Ureter (tissue), 1 donor: Measurements from ENCODE around the gene DLG5. TPM values are rescaled to one million over a fixed set of nuclear protein-coding genes. Genes with fewer than 3 reads are reported as not detected.

Experiments
- DNase-seq: peaks from one replicate; pipeline ENCODE4 v3.0.0-alpha.2; 2020; ENCODE audit warnings: low spot score
- total RNA-seq: library from RNA; stranded (reverse); gene quantifications from one replicate; pipeline ENCODE4 v1.2.4, GENCODE V29; 2023
- donor health status: DM: yes; HTN: yes; CAD: no.

Gene DLG5
- total RNA-seq, 1 donor from 2014 or later, result 75.7 TPM

DNA sequence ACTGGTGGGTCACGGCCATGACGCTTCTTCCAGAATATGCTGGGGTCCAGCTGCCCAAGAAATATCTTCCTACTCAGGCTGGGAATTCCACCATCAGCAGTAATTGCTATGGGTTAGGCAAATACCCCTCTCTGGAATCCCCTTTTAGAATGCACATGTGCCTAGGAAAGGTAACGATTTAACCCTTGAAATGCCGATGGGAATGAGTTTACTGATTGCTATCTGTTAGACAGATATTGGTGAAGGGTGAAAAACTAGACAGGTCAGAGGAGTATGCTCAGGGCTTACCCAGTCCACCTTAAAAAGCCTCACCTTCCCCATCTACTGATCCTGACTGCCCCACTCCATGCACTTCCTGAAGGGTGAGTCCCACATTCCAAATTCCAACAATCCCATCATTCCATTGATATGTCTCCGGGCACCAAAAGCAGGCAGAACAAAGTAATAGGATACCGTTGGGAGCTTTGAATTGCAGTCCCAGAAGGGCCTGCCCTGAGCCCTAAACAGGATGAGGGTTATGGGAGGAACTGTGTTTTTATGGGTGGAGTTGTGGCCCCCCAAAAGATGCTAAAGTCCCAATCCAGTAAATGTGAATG is 59.3 kb downstream of the DLG5 start:
- DNase-seq, result no peak

GRCh38 chr10:77866598-77866997 is 60.0 kb downstream of the DLG5 start:
- no peak for DNase-seq

DNA sequence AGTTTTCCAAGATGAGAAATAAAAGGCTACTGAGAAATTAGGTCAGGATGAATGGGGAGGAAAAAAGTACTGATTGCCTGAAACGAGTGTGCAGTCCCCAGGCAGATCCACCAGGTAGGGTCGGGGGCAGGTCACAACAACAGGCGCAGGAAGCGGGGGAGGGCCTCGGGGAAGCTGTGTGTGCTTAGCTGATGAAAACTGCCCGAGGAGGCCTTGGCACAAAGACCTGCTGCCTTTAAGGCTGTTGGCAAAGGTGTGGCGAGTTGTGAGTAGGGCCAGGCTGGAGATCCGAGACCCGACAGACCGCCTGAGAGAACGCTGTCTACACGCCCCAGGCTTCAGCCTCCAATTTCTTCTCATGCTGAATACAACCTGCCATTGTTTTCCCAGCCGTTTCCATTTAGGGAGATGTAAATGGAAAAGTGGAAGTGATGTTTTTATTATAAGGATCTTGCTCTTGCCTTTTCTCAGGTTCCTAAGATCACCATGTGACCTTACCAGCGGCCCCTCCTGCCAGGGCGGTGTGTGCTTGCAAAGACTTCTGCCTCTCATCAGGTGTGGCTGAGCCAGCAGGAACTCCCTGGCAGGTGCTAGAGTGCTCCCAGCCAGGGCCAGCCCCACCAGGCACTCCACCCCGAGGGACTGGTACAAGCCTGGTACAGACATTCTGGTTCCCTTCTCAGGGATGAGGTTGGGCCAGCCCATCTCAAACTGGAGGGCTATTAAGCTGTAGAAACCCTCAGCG is 60.8 kb downstream of the DLG5 start:
- no peak for DNase-seq

DNA sequence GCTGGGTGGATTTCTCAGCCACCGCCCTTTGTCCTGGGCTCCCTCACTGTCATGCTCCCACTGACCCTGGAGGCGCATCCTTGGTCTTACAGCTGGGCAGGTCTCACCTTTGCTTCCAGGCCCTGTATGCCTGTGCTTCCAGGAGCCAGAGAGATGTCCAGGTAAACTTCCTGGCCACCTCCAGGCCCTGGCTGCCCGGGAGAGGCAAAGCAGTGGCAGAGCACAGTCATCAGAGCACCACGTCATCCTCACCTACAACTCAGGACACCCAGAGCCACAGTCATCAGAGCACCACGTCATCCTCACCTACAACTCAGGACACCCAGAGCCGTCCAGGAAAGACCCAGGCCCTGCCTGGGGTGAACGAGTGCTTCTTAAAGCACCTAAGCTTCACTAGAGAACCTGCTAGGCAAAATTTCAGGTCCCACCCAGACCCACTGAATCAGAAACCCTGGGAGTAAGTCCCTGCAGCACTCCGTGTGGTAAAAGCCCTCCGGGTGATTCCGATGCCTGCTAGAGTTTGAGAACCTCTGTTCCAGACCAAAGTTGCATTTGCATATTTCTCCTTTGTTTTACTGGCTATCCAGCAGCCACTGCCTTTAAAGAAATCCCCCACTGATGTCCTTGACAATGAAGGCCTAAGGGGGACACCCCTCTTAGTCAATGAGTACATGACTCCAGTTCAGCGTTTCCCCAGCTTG is 62.3 kb downstream of the DLG5 start:
- DNase-seq, result no peak

- DNase-seq, result no peak
Measured at GRCh38 chr10:77863446-77863845, 63.1 kb downstream of the DLG5 start.

DNA sequence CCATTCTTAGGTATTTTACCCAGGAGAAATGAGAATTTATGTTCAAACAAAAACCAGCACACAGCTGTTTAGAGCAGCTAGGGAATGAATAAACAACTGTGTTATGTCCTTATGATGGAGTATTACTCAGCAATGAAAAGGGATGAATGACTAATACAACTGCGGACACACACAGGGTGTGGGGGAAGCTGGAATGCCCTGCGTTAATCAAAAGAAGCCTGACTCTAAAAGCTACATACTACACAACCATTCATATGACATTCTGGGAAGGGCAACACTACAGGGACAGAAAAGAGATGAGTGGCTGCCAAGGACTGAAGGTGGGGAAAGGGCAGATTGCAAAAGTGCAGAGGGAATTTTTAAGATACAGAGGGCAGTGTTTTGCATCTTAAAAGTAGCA is 64.0 kb downstream of the DLG5 start:
- DNase-seq, result no peak

DNA sequence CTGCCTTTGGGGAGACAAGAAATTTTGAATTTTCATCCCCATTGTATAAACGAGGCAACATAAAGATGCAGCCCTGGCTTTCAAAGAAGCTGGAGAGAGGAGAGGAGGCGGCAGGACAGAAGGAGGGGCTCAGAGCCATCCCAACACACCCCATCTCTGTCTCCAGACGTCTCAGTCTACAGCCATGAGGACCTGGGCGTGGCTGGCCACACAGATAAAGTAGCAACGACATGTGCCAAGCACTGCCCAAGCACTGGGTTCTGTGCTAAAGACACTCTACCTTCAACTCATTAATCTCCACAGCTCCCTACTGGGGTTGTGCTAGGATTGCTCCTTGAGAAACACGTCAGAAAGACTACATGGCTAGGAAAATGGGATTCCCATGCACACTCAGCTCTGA is 65.2 kb downstream of the DLG5 start:
- no peak for DNase-seq

DNA sequence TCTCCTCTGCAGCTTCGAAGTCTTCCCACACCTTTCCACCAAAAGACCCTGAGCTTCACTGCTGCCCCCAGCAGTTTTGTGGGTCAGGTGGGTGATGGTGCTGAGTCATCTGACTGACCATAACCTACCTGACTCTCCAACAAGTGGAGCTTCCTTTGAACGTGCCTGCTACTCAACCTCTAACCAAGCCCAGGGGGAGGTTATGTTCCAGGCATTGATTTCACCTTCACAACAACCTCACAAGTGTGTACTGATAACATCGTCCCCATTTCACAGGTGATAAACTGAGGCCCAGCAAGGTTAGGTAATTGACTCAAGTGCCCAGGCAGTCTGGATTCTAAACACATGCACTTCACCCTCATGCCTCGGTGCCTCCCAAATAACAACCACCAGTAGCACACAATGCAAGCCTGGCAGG is 66.7 kb downstream of the DLG5 start:
- DNase-seq, result no peak

DNA sequence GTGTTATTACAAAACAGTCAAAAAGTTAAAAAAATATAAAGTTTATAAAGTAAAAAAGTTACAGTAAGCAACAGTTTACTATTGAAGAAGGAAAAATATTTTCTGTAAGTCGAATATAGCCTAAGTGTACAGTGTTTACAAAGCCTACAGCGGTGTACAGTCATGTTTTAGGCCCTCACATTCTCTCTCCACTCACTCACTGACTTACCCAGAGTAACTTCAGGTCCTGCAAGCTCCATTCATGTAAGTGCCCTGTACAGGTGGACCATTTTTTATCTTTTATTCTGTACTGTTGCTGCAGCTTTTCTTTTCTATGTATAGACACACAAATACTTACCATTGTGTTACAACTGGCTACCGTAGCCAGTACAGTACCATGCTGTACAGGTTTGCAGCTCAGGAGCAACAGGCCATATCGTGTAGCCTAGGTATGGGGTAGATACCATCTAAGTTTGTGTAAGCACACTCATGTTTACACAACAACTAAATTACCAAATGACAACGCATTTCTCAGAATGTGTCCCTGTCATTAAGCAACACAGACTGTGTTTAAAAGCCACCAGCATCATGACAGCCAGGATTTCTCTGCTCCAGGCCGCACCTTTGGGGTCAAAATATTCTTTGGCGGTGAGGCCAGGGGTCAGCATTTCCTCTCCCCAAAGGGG is 67.2 kb downstream of the DLG5 start:
- DNase-seq, result no peak

DNA sequence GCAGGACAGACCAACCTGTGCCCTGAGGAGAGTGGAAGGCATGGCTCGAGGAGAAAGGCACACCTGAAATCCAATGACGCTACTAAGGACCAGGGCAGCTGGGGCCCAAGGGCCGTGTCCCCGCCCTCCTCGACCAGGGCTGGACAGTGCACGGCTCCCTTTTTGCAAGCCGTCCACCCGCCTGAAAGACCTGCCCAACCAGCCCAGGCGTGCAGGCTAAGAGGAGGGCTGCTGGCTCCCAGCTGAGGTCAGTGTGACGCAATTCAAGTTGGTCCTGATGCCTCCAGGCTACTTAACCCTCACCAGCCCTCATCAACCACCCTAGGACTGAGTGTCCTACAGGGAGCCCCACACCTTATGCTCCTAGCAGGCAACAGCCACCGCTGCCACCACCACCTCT is 69.3 kb downstream of the DLG5 start:
- no peak for DNase-seq

DNA sequence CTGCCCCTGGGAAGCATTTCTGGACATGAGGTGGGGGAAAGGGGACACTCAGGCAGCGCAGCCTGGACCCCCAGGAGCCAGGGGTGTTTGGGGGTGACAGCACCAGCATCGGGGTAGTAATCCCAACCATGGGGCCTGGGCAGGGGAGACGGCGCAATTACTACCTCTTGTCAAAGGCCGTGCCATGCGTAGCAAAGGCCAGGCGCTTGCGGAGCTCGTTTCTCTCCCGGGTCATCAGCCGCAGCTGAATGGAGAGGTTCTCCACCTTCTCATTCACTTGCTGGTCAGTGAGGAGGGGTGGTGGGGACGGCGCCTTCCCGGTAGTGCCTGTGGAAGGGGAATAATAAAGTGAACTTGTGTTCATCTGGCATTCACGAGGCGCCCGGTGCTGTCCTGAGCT is 70.0 kb downstream of the DLG5 start:
- no peak for DNase-seq

DNA sequence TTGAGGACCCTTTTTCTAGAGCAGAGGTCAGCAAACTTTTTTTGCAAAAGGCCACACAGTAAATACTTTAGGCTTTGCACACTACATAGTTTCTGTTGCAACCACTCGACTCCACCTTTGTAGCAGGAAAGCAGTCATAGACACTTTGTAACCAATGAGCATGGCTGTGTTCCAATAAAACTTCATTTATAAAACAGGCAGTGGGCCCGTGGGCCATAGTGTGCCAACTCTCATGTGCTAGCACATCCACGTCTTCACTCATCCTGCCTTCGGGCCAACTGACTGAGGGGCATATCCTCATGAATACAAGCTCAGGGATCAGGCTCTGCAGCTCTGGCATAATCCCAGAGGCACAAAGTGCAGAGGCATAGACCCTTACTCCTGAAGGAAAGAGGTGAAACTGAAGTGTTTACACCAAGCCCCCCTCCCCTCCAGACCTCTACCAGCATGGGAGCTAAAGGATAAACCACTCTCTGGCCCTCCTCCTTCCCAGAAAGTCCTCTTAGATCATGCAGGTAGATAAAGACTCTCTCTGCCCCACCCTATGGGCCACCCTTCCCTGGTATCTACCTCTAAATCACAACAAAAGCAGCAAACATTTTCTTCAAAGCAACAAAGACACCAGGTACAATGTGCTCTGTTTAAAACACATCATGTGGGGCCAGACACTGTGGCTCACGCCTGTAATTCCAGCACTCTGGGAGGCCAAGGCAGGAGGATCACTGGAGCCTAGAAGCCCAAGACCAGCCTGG is 71.0 kb downstream of the DLG5 start:
- no peak for DNase-seq

GRCh38 chr10:77854115-77854514 is 72.4 kb downstream of the DLG5 start:
- DNase-seq, result no peak

DNA sequence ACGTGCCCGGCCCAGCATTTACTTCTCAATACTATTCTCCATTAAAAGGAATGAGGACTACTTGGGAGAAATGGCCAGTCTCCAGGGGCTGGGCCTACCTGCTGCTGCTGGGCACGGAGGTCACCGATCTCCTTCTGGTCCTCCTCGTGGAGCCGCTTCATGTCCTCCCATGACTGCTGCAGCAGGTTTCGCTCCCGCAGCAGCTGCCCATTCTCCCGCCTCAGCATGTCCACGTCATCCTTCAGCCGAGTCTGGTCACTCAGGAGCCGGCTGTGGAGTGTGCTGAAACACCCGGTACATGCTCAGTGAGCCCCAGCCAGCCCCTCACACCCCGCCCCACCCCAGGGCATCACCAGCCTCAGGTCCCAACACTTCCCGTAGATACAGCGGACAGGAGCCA is 73.3 kb downstream of the DLG5 start:
- DNase-seq, result no peak

DNA sequence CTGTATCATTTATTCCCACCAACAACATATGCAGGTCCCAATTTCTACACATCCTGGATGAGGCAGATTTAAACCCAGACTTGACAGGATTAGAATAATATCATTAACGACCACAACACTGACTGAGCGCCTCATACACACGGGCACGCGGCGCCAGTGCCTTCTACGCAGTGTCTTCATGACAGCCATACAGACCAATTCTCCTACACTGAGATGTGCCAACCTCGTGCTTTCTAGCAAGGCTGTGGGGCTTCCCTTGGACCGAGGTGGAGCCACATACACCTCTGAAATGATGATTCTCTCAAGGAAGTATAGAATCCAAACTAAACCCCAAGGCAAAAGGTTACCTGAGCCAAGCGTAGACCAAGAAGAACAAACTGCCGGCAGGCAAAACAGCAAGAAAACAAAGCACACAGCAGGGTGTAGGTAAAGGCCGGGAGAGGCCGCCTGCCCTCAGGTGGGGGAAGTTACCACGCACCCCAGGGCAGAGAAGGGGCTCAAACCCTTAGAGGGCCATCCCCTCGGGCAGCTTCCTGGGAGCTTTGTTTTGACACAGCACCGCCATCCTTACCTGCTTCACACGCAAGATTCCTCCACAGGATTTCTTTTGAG is 75.8 kb downstream of the DLG5 start:
- DNase-seq, result no peak

GRCh38 chr10:77849039-77849664 is 77.4 kb downstream of the DLG5 start:
- no peak for DNase-seq

- peak; percentile 86 for DNase-seq
Measured at GRCh38 chr10:77846718-77847311, 79.7 kb downstream of the DLG5 start.

DNA sequence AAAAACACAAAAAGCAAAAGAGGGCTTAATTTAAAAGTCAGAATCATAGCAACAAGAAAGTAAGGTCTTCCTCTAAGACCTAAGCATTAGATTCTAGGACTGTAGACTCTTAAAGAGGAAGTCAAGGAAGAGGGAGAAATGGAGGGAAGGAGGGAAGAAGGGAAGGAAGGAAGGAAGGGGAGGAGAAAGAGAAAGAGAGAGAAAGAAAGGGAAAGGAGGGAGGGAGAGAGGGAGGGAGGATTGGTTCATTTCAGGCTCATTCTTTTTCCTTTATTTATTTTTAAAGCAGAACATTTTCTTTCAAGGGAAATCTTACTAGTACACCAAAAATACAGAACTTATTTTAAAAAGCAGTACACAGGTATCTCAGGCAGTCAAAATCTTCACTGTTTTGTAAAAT is 81.1 kb downstream of the DLG5 start:
- DNase-seq, result no peak

DNA sequence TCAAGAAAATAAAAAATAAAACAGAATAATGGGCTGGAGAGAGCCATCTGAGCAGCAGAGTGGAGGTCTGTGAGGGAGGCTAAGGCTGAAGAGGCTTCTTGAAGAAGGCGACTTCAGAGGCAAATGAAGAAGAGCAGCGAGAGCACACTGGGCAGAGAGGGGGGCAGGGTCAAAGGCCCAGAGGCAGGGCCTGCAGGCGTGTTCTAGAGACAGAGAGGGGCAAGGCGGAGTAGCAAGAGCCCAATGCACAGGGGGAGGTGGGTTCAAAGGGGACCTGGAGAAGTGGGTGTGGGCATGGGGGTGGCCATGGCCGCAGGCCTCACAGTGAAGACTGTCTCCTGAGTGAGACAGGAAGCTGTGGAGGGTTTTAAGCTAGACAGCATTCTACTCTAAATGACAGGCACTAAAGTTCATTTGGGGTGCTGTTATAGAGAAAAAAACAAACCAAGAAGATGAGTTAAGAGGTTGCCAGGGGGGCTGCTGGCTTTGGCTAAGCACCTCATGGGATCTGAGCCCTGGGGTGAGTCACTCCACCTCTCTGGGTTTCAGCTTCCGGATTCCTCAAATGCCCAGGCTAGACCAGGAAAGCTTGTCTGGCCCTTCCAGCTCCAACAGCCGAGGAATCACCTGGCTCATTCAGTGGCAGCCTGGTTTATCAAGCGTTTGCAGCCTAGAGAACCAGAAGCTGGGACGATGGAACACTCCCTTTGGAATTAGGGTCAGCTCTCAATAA is 81.7 kb downstream of the DLG5 start:
- DNase-seq, result no peak

GRCh38 chr10:77844177-77844576 is 82.4 kb downstream of the DLG5 start:
- no peak for DNase-seq
